ENCODE results near the gene APOC1.
A peak's percentile ranks its signal among the peaks of the same experiment; 100 is the strongest.
"Not testable (repeated sequence)": the region's sequence is repeated elsewhere in the genome, so short reads cannot be mapped to it uniquely, and the experiment has no call there.

APOC1 gene

GRCh38 chr19:44890366-44891015 is 23.9 kb upstream of the APOC1 start:
- peak; percentile 86 for DNase-seq

- no peak for DNase-seq
Observed at GRCh38 chr19:44891016-44891882, 23.2 kb upstream of the APOC1 start, which contains the start of gene TOMM40. Gene TOMM40 (plus strand): TSS chr19:44891254. CDS start chr19:44891416, 162 bp downstream.

GRCh38 chr19:44892932-44893331 is 21.5 kb upstream of the APOC1 start:
- DNase-seq = no peak

- DNase-seq = no peak
Observed at GRCh38 chr19:44893332-44894051, 20.9 kb upstream of the APOC1 start.

GRCh38 chr19:44894052-44894400 is 20.4 kb upstream of the APOC1 start:
- no peak for DNase-seq

GRCh38 chr19:44894946-44895345 is 19.5 kb upstream of the APOC1 start:
- DNase-seq = no peak

- no peak for DNase-seq
Observed at GRCh38 chr19:44897835-44898234, 16.6 kb upstream of the APOC1 start.

- no peak for DNase-seq
Observed at GRCh38 chr19:44900328-44901244, 13.8 kb upstream of the APOC1 start.

- no peak for DNase-seq
Observed at GRCh38 chr19:44903216-44903601, 11.2 kb upstream of the APOC1 start.

GRCh38 chr19:44903602-44904425 is 10.6 kb upstream of the APOC1 start:
- peak; percentile 64 for DNase-seq

- no peak for DNase-seq
Observed at GRCh38 chr19:44904426-44904994, 9.9 kb upstream of the APOC1 start.

GRCh38 chr19:44905437-44906160 is 8.8 kb upstream of the APOC1 start, which contains the start of gene APOE:
Gene APOE (plus strand): TSS chr19:44905796. CDS start chr19:44906625, 829 bp downstream.
- no peak for DNase-seq

- no peak for DNase-seq
Observed at GRCh38 chr19:44907613-44908012, 6.8 kb upstream of the APOC1 start.

- no peak for DNase-seq
Observed at GRCh38 chr19:44908074-44908835, 6.2 kb upstream of the APOC1 start.

GRCh38 chr19:44908836-44909261 is 5.6 kb upstream of the APOC1 start:
- DNase-seq = no peak

GRCh38 chr19:44909775-44910174 is 4.6 kb upstream of the APOC1 start:
- DNase-seq = no peak

- DNase-seq = not testable (repeated sequence)
Observed at GRCh38 chr19:44911896-44912295, 2.5 kb upstream of the APOC1 start.

- DNase-seq = no peak
Observed at GRCh38 chr19:44912854-44913253, 1.6 kb upstream of the APOC1 start.

Data from 8988T (cell line).